Erythroblast (primary cell): ENCODE results near the gene PPP1R14B.

Source experiments
- GATA1 ChIP-seq: IDR thresholded peaks from 2 replicates; pipeline ENCODE4 v1.6.1; 2011; ENCODE audit warnings: low read depth, mild to moderate bottlenecking, control low read depth, low read length, moderate library complexity
- POLR2A ChIP-seq: IDR thresholded peaks from 2 replicates; pipeline ENCODE4 v1.6.1; 2011; ENCODE audit warnings: mild to moderate bottlenecking, low read length

- TF ChIP-seq POLR2A: no peak
- no peak for TF ChIP-seq GATA1
These were observed 42.2 kb downstream of the PPP1R14B start for GRCh38 chr11:64204464-64204989.
